ENCODE measurements around the gene RPLP2. TPM values are rescaled to one million over a fixed set of nuclear protein-coding genes. Genes with fewer than 3 reads are reported as not detected.

The RPLP2 gene
- total and polyA plus RNA-seq, 2 of the 4 experiments (the other 2 are of a cell fraction), result 59.9 to 1,897 TPM

DNA sequence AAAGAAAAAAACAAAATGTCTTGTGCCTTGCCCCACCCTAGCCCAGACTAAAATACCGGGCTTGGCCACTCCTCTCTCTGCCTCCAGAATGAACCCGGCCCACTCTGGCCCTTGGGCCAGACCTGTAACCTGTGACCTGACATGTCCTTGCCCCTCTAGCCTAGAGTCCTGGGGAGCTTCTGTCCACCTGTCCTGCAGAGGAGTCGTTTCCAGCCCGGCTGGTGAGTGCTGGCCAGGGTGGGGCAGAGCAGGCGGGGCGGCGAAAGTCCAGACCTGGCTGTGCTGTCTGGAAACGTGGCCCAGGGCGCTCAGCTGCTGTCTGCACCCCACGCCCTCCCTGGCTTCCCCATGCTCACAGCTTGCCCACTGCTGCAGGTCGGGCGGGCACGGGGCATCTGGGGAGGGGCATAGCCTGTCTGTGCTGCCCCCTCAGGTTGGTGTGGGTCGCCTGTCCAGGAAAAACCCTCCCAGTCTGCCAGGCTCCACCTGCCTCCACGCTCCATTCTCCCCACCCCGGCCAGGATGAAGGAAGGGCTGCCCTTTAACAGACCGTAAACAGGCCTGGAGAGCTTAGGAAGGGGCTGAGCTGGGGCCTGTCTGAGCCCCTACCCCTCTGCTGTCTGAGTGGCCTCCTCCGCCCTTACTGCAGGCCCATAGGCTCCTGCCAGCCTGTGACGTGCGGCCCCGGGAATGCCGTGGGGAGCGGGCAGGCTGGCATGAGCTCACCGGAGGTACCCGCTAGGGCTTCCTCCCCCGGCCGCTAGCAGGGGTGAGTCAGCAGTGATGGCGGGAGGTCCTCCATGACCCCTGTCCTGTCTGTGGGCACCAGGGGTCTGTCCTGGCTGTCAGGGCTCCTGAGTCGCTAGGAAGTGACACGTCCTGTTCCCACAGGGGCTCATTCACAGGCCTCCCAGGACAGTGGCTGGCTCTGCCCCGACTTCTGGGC is 24.9 kb downstream of the RPLP2 start (continued):
- TF ChIP-seq, protein P1, sequence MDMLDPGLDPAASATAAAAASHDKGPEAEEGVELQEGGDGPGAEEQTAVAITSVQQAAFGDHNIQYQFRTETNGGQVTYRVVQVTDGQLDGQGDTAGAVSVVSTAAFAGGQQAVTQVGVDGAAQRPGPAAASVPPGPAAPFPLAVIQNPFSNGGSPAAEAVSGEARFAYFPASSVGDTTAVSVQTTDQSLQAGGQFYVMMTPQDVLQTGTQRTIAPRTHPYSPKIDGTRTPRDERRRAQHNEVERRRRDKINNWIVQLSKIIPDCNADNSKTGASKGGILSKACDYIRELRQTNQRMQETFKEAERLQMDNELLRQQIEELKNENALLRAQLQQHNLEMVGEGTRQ (IDR thresholded peaks at IDR 0.05; ENCODE audit: low read depth, low read length), result no peak
- TF ChIP-seq NFE2L2 (IDR thresholded peaks at IDR 0.05; ENCODE audit: low read depth, low read length) (peak; percentile 55; the same call in 1 of the 2 replicates), MAFK (IDR thresholded peaks at IDR 0.05; ENCODE audit: low read depth, low read length) (no peak)

- H3K79me1 ChIP-seq (ENCODE audit: low read depth in 1 of 2, low read length in 2 of 2), result peaks cover 19 to 81% of the 10 kb centered on the region in 2 experiments; a peak in 3 of 4 replicates
- no peak overlapping the region for H3K18ac ChIP-seq (ENCODE audit: low read depth, low read length)
- ATAC-seq (ENCODE audit: low read depth), result no peak
- H2AK9ac ChIP-seq (replicated peaks; ENCODE audit: low read depth, low read length, poor library complexity), result no peak overlapping the region
- no peak overlapping the region for H3K4ac ChIP-seq (ENCODE audit: low read depth, low read length)
- dilution Hi-C loops (cut with HindIII; ENCODE audit: low sequenced_read_pairs, unreplicated experiment), result no loop called here
- peaks cover 51% of the 10 kb centered on the region for H3K36me3 ChIP-seq (ENCODE audit: control insufficient read depth, insufficient read depth, low read length)
- no CpG with 5 or more reads among the region's 14 CpGs for WGBS, 2 experiments (ENCODE audit: extremely low coverage in 2 of 2, insufficient read length in 1 of 2)
- no peak overlapping the region for H4K91ac ChIP-seq (ENCODE audit: insufficient read depth, low read depth, low read length)
- ChIA-PET POLR2A (ENCODE audit: unreplicated experiment) (interaction anchor here (0.6 kb wide), 1 partner anchor 17 kb away, joined by 4 read pairs; the partner anchor contains the start of gene PNPLA2), CTCF (no interaction called here)
- in situ Hi-C loops (cut with MboI; ENCODE audit: low sequenced_read_pairs), result no loop called here
- H2BK5ac ChIP-seq (ENCODE audit: low read depth, low read length, poor library complexity, severe bottlenecking), result no peak overlapping the region
- no peak overlapping the region for H2BK20ac ChIP-seq (ENCODE audit: low read depth, low read length)
- no peak overlapping the region for H4K8ac ChIP-seq (ENCODE audit: low read depth in 2 of 2, low read length in 2 of 2)
- H3K4me3 ChIP-seq (ENCODE audit: insufficient read depth, low read depth, low read length), result no peak overlapping the region
- H2AFZ ChIP-seq (replicated peaks; ENCODE audit: low read length, poor library complexity), result peak overlapping the region; percentile 19
- H3K9me1 ChIP-seq (ENCODE audit: insufficient read depth, low read length), result peaks cover 28% of the 10 kb centered on the region
- DNase-seq, result no peak
- no TSS peak for BruUV-seq (replicated peaks)
- H3K23ac ChIP-seq (ENCODE audit: low read depth, low read length), result no peak overlapping the region
- peaks cover 84% of the 10 kb centered on the region for H4K20me1 ChIP-seq (ENCODE audit: insufficient read depth, low read length)
- peaks cover 36% of the 10 kb centered on the region for H3K4me1 ChIP-seq (ENCODE audit: control insufficient read depth, insufficient read depth, low read length)
- H4K5ac ChIP-seq (ENCODE audit: low read depth, low read length), result no peak overlapping the region
- H2AK5ac ChIP-seq (ENCODE audit: low read depth, low read length), result peak overlapping the region; percentile 69; the same call in 1 of the 2 replicates
- H3K27ac ChIP-seq (ENCODE audit: insufficient read depth, low read length), result no peak overlapping the region
- no peaks in the 10 kb centered on the region for H3K9me3 ChIP-seq (ENCODE audit: control insufficient read depth, insufficient read depth, low read length)
- no peak overlapping the region for H2BK15ac ChIP-seq (ENCODE audit: low read depth, low read length)
- no peak overlapping the region for H3K4me2 ChIP-seq (ENCODE audit: low read depth, low read length)
- H3K27me3 ChIP-seq (ENCODE audit: control insufficient read depth, insufficient read depth, low read length), result no peaks in the 10 kb centered on the region
- H3K14ac ChIP-seq (replicated peaks; ENCODE audit: low read depth, low read length), result no peak overlapping the region
- H3K56ac ChIP-seq (ENCODE audit: extremely low read depth, insufficient read depth, low read length), result no peak overlapping the region
- no peak overlapping the region for H2BK120ac ChIP-seq (ENCODE audit: low read depth, low read length)
- no peak overlapping the region for H3K9ac ChIP-seq (ENCODE audit: low read depth, low read length)
- intact Hi-C loops (cut with micrococcal nuclease), result no loop called here
- TF ChIP-seq BHLHE40 (IDR thresholded peaks at IDR 0.05; ENCODE audit: low read depth, low read length) (no peak), MAFK (IDR thresholded peaks at IDR 0.05; ENCODE audit: low read depth, low read length) (no peak), RFX5 (IDR thresholded peaks at IDR 0.05; ENCODE audit: low read depth, low read length) (no peak), NFE2L2 (IDR thresholded peaks at IDR 0.05; ENCODE audit: low read depth, low read length) (no peak), POLR2A (IDR thresholded peaks at IDR 0.05; ENCODE audit: low read depth, low read length) (no peak), CEBPB (IDR thresholded peaks at IDR 0.05; ENCODE audit: low read depth, low read length) (no peak), MXI1 (IDR thresholded peaks at IDR 0.05; ENCODE audit: borderline replicate concordance, low read depth, low read length) (no peak), FOS (IDR thresholded peaks at IDR 0.05; ENCODE audit: low read depth, low read length) (no peak), RAD21 (IDR thresholded peaks at IDR 0.05; ENCODE audit: low read length) (no peak)
- TF ChIP-seq, protein P2, sequence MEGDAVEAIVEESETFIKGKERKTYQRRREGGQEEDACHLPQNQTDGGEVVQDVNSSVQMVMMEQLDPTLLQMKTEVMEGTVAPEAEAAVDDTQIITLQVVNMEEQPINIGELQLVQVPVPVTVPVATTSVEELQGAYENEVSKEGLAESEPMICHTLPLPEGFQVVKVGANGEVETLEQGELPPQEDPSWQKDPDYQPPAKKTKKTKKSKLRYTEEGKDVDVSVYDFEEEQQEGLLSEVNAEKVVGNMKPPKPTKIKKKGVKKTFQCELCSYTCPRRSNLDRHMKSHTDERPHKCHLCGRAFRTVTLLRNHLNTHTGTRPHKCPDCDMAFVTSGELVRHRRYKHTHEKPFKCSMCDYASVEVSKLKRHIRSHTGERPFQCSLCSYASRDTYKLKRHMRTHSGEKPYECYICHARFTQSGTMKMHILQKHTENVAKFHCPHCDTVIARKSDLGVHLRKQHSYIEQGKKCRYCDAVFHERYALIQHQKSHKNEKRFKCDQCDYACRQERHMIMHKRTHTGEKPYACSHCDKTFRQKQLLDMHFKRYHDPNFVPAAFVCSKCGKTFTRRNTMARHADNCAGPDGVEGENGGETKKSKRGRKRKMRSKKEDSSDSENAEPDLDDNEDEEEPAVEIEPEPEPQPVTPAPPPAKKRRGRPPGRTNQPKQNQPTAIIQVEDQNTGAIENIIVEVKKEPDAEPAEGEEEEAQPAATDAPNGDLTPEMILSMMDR (conservative IDR thresholded peaks at IDR 0.05; ENCODE audit: low read depth, low read length), result no peak
- TF ChIP-seq, protein P3, sequence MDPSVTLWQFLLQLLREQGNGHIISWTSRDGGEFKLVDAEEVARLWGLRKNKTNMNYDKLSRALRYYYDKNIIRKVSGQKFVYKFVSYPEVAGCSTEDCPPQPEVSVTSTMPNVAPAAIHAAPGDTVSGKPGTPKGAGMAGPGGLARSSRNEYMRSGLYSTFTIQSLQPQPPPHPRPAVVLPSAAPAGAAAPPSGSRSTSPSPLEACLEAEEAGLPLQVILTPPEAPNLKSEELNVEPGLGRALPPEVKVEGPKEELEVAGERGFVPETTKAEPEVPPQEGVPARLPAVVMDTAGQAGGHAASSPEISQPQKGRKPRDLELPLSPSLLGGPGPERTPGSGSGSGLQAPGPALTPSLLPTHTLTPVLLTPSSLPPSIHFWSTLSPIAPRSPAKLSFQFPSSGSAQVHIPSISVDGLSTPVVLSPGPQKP (IDR thresholded peaks at IDR 0.05; ENCODE audit: borderline replicate concordance, low read depth, low read length), result no peak
Measured at GRCh38 chr11:836274-836673, 26.5 kb downstream of the RPLP2 start.
